Gastrocnemius medialis (tissue), 4 donors: ENCODE measurements around the gene EMILIN2.

Experiments used
- POLR2A ChIP-seq, 2 donors: fragments of 450-650 bp; IDR thresholded peaks; one replicate each; pipeline ENCODE4 v1.6.1; 2017; ENCODE audit warnings: antibody characterized with exemption in 2 of 2, mild to moderate bottlenecking in 2 of 2, moderate library complexity in 2 of 2
- TF ChIP-seq, protein P1 (sequence below), 5 experiments: fragments of 450-650 bp in 3 of 5; fragments of 200-600 bp in 2 of 5; sonication (generic) in 2 of 5; IDR thresholded peaks in 4 of 5; conservative IDR thresholded peaks in 1 of 5; 1 replicate in 4 of 5; 2 replicates in 1 of 5; pipeline ENCODE4 v1.5.1; 2016 to 2019; ENCODE audit warnings: antibody characterized with exemption in 5 of 5, mild to moderate bottlenecking in 3 of 5, moderate library complexity in 3 of 5

DNA sequence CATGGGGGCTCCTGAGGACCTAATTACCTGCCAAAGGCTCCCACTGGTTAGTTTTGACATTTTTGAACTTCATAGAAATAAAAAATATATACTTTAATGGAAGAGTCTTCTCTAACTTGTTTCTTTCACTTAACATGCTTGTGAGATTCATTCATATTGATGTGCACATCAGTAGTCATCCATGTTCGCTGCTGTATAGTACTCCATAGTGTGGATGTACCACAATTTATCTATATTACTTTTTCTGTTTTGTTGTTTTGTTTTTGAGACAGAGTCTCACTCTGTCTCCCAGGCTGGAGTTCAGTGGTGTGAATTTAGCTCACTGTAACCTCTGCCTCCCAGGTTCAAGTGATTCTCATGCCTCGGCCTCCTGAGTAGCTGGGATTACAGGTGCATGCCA lies 22.8 kb upstream of the EMILIN2 start:
- TF ChIP-seq, protein P1, sequence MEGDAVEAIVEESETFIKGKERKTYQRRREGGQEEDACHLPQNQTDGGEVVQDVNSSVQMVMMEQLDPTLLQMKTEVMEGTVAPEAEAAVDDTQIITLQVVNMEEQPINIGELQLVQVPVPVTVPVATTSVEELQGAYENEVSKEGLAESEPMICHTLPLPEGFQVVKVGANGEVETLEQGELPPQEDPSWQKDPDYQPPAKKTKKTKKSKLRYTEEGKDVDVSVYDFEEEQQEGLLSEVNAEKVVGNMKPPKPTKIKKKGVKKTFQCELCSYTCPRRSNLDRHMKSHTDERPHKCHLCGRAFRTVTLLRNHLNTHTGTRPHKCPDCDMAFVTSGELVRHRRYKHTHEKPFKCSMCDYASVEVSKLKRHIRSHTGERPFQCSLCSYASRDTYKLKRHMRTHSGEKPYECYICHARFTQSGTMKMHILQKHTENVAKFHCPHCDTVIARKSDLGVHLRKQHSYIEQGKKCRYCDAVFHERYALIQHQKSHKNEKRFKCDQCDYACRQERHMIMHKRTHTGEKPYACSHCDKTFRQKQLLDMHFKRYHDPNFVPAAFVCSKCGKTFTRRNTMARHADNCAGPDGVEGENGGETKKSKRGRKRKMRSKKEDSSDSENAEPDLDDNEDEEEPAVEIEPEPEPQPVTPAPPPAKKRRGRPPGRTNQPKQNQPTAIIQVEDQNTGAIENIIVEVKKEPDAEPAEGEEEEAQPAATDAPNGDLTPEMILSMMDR (IDR thresholded peaks at IDR 0.05 in 4 of 5, conservative IDR thresholded peaks at IDR 0.05 in 1 of 5), result no peak
- TF ChIP-seq POLR2A (IDR thresholded peaks at IDR 0.05), result no peak
